ENCODE results near the gene ADAP2. TPM values are rescaled to one million over a fixed set of nuclear protein-coding genes. Genes with fewer than 3 reads are reported as not detected.

The ADAP2 gene
- total RNA-seq, 1 experiment from 2014 or later: 1.2 TPM

DNA sequence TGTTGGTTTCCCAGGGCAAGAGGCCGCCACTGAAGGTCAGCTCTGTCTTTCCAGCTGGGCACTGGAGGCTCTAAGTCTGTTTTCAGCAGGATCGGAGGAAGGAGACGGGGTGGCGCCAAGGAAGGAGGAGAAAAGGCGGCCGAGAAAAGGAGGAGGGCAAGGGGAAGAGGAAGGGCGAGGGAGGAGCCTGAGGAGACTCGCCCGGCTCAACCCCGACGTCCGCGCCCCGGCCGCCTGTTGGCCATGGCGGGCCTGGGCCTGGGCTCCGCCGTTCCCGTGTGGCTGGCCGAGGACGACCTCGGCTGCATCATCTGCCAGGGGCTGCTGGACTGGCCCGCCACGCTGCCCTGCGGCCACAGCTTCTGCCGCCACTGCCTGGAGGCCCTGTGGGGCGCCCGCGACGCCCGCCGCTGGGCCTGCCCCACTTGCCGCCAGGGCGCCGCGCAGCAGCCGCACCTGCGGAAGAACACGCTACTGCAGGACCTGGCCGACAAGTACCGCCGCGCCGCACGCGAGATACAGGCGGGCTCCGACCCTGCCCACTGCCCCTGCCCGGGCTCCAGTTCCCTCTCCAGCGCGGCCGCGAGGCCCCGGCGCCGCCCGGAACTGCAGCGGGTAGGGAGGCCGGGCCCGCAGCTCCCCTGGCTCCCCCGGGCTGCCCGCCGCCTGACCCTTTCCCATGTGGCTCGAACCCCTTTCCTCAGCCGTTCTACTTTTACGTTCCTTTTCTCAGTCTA, 49.3 kb downstream of the ADAP2 start, which contains the start of gene RNF135 (continued):
- TF ChIP-seq ZNF425 (CRISPR knock-in tag; conservative IDR thresholded peaks at IDR 0.05) (no peak), GABPB1 (CRISPR knock-in tag; IDR thresholded peaks at IDR 0.05) (no peak), KAT7 (CRISPR knock-in tag; IDR thresholded peaks at IDR 0.05; ENCODE audit: borderline replicate concordance) (0 out of 2 replicates have a peak, but pooled peaks have one; percentile 49), ZBTB21 (CRISPR knock-in tag; IDR thresholded peaks at IDR 0.05; ENCODE audit: borderline replicate concordance) (peak; percentile 19; the same call in 1 of the 2 replicates), ZNF232 (CRISPR knock-in tag; IDR thresholded peaks at IDR 0.05) (0 out of 2 replicates have a peak, but pooled peaks have one; percentile 82), ZNF416 (CRISPR knock-in tag; IDR thresholded peaks at IDR 0.05) (peak; percentile 79; the same call in 1 of the 2 replicates), ARID4B (CRISPR knock-in tag; IDR thresholded peaks at IDR 0.05; ENCODE audit: borderline replicate concordance) (peak; percentile 93; the same call in 1 of the 2 replicates), E2F4 (CRISPR knock-in tag; IDR thresholded peaks at IDR 0.05; ENCODE audit: borderline replicate concordance, low read depth) (peak; percentile 78; the same call in 1 of the 2 replicates), ZNF263 (CRISPR knock-in tag; IDR thresholded peaks at IDR 0.05; ENCODE audit: low read depth) (peak; percentile 97), ZNF121 (CRISPR knock-in tag; IDR thresholded peaks at IDR 0.05) (no peak), NR3C1 (CRISPR knock-in tag; conservative IDR thresholded peaks at IDR 0.05; ENCODE audit: low read depth) (0 out of 2 replicates have a peak, but pooled peaks have one; percentile 71), EMX1 (CRISPR knock-in tag; IDR thresholded peaks at IDR 0.05) (no peak)
- TF ChIP-seq, protein P1, sequence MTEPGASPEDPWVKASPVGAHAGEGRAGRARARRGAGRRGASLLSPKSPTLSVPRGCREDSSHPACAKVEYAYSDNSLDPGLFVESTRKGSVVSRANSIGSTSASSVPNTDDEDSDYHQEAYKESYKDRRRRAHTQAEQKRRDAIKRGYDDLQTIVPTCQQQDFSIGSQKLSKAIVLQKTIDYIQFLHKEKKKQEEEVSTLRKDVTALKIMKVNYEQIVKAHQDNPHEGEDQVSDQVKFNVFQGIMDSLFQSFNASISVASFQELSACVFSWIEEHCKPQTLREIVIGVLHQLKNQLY (CRISPR knock-in tag; IDR thresholded peaks at IDR 0.05): peak; percentile 70; the same call in 1 of the 2 replicates
- TF ChIP-seq, protein P2, sequence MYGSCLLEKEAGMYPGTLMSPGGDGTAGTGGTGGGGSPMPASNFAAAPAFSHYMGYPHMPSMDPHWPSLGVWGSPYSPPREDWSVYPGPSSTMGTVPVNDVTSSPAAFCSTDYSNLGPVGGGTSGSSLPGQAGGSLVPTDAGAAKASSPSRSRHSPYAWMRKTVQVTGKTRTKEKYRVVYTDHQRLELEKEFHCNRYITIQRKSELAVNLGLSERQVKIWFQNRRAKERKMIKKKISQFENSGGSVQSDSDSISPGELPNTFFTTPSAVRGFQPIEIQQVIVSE (CRISPR knock-in tag; IDR thresholded peaks at IDR 0.05; ENCODE audit: borderline replicate concordance): no peak
- TF ChIP-seq, protein P3, sequence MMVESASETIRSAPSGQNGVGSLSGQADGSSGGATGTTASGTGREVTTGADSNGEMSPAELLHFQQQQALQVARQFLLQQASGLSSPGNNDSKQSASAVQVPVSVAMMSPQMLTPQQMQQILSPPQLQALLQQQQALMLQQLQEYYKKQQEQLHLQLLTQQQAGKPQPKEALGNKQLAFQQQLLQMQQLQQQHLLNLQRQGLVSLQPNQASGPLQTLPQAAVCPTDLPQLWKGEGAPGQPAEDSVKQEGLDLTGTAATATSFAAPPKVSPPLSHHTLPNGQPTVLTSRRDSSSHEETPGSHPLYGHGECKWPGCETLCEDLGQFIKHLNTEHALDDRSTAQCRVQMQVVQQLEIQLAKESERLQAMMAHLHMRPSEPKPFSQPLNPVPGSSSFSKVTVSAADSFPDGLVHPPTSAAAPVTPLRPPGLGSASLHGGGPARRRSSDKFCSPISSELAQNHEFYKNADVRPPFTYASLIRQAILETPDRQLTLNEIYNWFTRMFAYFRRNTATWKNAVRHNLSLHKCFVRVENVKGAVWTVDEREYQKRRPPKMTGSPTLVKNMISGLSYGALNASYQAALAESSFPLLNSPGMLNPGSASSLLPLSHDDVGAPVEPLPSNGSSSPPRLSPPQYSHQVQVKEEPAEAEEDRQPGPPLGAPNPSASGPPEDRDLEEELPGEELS (CRISPR knock-in tag; IDR thresholded peaks at IDR 0.05): peak; percentile 91; the same call in 1 of the 2 replicates
- TF ChIP-seq, protein P4, sequence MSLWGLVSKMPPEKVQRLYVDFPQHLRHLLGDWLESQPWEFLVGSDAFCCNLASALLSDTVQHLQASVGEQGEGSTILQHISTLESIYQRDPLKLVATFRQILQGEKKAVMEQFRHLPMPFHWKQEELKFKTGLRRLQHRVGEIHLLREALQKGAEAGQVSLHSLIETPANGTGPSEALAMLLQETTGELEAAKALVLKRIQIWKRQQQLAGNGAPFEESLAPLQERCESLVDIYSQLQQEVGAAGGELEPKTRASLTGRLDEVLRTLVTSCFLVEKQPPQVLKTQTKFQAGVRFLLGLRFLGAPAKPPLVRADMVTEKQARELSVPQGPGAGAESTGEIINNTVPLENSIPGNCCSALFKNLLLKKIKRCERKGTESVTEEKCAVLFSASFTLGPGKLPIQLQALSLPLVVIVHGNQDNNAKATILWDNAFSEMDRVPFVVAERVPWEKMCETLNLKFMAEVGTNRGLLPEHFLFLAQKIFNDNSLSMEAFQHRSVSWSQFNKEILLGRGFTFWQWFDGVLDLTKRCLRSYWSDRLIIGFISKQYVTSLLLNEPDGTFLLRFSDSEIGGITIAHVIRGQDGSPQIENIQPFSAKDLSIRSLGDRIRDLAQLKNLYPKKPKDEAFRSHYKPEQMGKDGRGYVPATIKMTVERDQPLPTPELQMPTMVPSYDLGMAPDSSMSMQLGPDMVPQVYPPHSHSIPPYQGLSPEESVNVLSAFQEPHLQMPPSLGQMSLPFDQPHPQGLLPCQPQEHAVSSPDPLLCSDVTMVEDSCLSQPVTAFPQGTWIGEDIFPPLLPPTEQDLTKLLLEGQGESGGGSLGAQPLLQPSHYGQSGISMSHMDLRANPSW (CRISPR knock-in tag; conservative IDR thresholded peaks at IDR 0.05; ENCODE audit: low read depth): 0 out of 2 replicates have a peak, but pooled peaks have one; percentile 92

Measured in WTC11 (cell line).